IPS-15b (cell line): Measurements from ENCODE around the gene RHOXF2.

Experiments used
- H3K27me3 ChIP-seq: one replicate; pipeline ENCODE4 v1.6.1; 2013; ENCODE audit warnings: low read length; ENCODE audit not compliant: control insufficient read depth, insufficient read depth
- H3K36me3 ChIP-seq: one replicate; pipeline ENCODE4 v1.6.1; 2013; ENCODE audit warnings: low read length; ENCODE audit not compliant: control insufficient read depth, insufficient read depth
- H3K4me1 ChIP-seq: one replicate; pipeline ENCODE4 v1.6.1; 2013; ENCODE audit warnings: mild to moderate bottlenecking, low read length; ENCODE audit not compliant: control insufficient read depth, insufficient read depth
- H3K4me3 ChIP-seq: one replicate; pipeline ENCODE4 v1.5.1; 2013; ENCODE audit warnings: low read depth, low read length
- H3K9ac ChIP-seq: one replicate; pipeline ENCODE4 v1.6.1; 2013; ENCODE audit warnings: low read depth, mild to moderate bottlenecking, low read length
- H3K9me3 ChIP-seq: one replicate; pipeline ENCODE4 v1.6.1; 2013; ENCODE audit warnings: mild to moderate bottlenecking, low read length; ENCODE audit not compliant: control insufficient read depth, insufficient read depth

The RHOXF2 gene

GRCh38 chrX:120205816-120206753 is 47.7 kb downstream of the RHOXF2 start:
- H3K9me3 ChIP-seq: no peaks in the 10 kb centered on the region
- H3K4me1 ChIP-seq: no peaks in the 10 kb centered on the region
- no peak overlapping the region for H3K9ac ChIP-seq
- H3K36me3 ChIP-seq: no peaks in the 10 kb centered on the region
- H3K27me3 ChIP-seq: no peaks in the 10 kb centered on the region
- no peak overlapping the region for H3K4me3 ChIP-seq

- no peaks in the 10 kb centered on the region for H3K9me3 ChIP-seq
- H3K9ac ChIP-seq: no peak overlapping the region
- H3K27me3 ChIP-seq: no peaks in the 10 kb centered on the region
- no peaks in the 10 kb centered on the region for H3K4me1 ChIP-seq
- no peaks in the 10 kb centered on the region for H3K36me3 ChIP-seq
- no peak overlapping the region for H3K4me3 ChIP-seq
Observed at GRCh38 chrX:120207009-120207605, 48.7 kb downstream of the RHOXF2 start.

GRCh38 chrX:120213438-120214265 is 55.2 kb downstream of the RHOXF2 start:
- no peak overlapping the region for H3K9ac ChIP-seq
- H3K9me3 ChIP-seq: peaks cover 3% of the 10 kb centered on the region
- H3K36me3 ChIP-seq: no peaks in the 10 kb centered on the region
- no peak overlapping the region for H3K4me3 ChIP-seq
- H3K27me3 ChIP-seq: no peaks in the 10 kb centered on the region
- H3K4me1 ChIP-seq: no peaks in the 10 kb centered on the region
